Transverse colon (tissue), 3 donors: Measurements from ENCODE around the gene GCN1.

Experiments used
- POLR2A ChIP-seq: fragments of 450-650 bp; IDR thresholded peaks from one replicate; pipeline ENCODE4 v1.6.1; 2016; ENCODE audit warnings: antibody characterized with exemption, mild to moderate bottlenecking, moderate library complexity
- TF ChIP-seq, protein P1 (sequence below), 5 experiments: fragments of 200-600 bp in 3 of 5; fragments of 450-650 bp in 2 of 5; sonication (generic) in 3 of 5; IDR thresholded peaks; 1 replicate in 2 of 5; 2 replicates in 3 of 5; pipeline ENCODE4 v1.5.1; 2016 to 2017; ENCODE audit warnings: antibody characterized with exemption in 5 of 5, inconsistent platforms in 3 of 5, mild to moderate bottlenecking in 2 of 5, moderate library complexity in 1 of 5

DNA sequence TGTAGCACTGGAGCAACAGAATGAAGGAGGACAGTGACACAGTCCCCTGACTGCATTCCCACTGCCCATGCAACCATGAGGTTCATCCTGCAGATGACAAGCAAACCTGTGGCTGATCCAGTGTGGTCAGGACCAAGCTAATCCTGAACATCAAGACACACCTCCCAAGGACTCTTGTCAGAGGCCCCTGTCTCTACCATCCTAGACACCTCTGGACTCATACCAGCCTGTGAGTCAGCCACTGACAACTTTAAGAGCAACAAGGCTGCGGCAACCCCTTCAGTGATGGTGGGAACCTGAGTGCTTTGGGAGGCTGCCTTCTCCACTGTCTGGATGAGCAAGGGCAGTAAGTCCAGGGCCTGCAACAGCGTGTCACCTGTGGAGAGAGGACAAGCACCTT is 24.6 kb downstream of the GCN1 start:
- TF ChIP-seq, protein P1, sequence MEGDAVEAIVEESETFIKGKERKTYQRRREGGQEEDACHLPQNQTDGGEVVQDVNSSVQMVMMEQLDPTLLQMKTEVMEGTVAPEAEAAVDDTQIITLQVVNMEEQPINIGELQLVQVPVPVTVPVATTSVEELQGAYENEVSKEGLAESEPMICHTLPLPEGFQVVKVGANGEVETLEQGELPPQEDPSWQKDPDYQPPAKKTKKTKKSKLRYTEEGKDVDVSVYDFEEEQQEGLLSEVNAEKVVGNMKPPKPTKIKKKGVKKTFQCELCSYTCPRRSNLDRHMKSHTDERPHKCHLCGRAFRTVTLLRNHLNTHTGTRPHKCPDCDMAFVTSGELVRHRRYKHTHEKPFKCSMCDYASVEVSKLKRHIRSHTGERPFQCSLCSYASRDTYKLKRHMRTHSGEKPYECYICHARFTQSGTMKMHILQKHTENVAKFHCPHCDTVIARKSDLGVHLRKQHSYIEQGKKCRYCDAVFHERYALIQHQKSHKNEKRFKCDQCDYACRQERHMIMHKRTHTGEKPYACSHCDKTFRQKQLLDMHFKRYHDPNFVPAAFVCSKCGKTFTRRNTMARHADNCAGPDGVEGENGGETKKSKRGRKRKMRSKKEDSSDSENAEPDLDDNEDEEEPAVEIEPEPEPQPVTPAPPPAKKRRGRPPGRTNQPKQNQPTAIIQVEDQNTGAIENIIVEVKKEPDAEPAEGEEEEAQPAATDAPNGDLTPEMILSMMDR (IDR thresholded peaks at IDR 0.05) = no peak
- TF ChIP-seq POLR2A = no peak
